Effector CD8-positive, alpha-beta T cell (primary cell): Measurements from ENCODE around the gene GNAS.
"Not testable (repeated sequence)": the region's sequence is repeated elsewhere in the genome, so short reads cannot be mapped to it uniquely, and the experiment has no call there.

Source experiments
- DNase-seq: peaks from one replicate; lab custom pipeline; 2025; lab: John Stamatoyannopoulos, UW

Gene GNAS

GRCh38 chr20:58828136-58828535, 24.4 kb upstream of the GNAS start:
- no peak for DNase-seq

DNA sequence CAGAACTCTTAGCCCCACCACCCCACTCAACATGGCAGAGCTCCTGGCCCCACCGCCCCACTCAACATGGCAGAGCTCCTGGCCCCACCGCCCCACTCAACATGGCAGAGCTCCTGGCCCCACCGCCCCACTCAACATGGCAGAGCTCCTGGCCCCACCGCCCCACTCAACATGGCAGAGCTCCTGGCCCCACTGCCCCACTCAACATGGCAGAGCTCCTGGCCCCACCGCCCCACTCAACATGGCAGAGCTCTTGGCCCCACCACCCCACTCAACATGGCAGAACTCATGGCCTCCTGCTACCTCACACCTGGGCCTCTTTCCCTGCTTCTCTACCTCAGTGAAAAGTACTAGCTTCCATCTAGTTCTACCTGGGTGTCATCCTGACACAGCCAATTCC, 23.7 kb upstream of the GNAS start:
- not testable (repeated sequence) for DNase-seq

DNA sequence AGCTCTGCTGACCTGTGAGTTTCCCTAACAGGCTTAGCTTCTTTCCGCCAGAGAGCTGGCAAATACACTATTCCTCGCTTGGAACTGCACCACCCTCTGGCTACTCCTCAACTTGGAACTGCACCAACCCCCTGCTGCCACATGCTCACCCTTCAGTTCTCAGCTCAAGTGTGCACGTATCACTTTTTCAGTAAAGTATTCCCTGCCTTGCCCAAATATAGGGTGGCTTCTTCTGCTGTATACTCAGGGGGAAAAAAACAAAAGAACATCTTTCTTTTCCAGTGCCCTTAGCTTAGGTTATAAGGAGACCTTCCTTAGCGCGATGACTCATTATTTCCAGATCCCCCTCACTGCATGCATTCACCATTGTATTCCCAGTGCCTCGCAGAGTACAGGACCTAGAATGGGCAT, 23.0 kb upstream of the GNAS start:
- DNase-seq: no peak

DNA sequence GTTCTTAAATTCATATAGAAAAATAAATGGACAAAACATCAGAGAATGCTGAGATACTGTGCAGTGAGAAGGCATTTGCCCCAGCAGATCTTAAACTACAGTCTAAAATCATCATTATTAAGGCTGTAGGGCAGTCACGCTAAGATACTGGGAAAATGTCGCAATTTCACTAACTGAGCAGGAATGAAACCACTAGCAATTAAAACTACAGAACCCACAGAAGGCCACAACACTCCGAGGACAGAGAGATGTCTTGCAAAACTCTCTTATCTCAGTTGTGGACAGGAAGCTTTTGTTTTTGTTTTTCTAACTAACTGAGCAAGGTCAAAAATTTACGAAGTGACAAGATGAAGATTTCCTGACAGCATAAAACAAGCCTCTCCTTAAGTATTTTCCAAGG, 20.1 kb upstream of the GNAS start:
- no peak for DNase-seq

DNA sequence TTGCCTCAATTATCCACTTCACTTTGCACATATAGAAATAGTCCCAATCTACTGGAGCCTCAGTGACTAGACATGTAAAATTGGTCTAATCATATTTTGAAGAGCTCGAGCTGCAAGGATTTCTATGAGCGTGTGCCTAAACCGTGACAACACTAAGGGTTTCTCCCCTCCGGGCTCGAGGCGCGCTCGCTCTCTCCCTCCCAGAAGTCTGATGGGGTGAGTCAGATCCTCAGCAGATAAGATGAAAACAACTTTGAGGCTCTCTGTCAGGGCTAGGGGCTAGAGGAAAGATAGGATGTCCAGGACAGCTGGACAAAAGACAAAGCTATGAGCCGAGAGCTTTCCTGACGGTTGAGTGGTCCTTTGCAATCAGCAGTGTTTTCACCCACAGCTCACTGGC, 18.6 kb upstream of the GNAS start:
- no peak for DNase-seq

GRCh38 chr20:58835231-58835630, 17.3 kb upstream of the GNAS start:
- DNase-seq: no peak

DNA sequence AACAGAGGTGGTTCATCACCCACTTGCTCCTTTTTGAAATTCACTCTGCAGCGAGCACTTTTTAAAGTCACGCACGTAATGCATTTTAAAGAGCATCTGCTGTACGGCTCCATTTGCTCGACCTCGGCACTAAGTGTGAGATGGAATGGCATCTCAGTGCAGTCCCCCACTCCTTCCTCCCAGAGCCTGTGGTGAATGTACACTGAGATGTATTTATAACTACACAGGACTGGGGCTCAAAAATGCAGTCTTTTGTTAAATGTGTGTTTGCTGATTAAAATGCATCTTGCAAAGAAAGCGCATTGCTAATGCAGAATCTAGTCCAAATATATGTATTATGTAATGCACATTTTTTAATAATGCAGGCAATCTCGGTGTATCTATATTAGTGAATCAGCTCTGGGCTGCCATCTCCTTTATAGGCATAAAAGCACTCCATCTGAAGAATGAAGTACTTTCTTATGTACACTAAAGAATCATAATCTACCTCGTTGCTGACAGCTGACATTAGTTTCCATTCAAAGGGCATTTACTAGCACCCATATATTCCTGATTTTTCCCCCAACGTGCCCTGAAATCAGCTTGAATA, 15.8 kb upstream of the GNAS start:
- DNase-seq: no peak

DNA sequence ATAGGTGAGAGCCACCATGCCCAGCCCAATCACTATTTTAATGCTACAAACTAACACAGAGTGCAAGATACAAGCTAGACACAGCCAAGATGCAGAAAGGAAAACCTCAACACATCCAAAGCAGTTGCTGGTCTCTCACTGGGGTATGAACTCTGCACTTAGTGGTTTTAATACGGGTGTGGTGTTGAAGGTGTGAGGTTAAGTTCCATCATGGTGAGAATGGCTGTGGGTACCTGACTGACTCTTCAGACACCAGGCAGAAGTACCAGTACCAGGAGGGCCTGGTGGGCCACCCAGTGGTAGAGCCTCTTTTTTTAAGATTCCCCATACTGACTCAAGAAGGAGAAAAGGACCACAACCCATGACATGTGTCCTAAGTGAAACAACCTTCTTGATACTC, 14.8 kb upstream of the GNAS start:
- DNase-seq: no peak

GRCh38 chr20:58838174-58838573, 14.3 kb upstream of the GNAS start:
- no peak for DNase-seq

DNA sequence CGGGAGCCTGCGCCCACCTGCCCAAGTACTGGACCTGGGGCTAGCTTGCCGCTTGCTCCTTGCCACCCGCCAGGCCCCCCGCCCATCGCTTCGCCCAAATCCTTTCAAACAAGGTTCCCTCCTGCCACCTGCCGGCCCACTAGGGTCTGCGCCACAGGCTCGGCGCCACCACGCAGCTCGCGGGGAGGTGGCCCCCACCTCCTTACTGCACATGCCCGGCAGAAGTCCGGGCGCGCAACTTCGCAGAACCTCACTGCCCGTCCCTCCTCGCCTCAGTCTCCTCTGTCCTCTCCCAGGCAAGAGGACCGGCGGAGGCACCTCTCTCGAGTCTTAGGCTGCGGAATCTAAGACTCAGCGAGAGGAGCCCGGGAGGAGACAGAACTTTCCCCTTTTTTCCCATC, 13.0 kb upstream of the GNAS start:
- DNase-seq: peak; percentile 8

DNA sequence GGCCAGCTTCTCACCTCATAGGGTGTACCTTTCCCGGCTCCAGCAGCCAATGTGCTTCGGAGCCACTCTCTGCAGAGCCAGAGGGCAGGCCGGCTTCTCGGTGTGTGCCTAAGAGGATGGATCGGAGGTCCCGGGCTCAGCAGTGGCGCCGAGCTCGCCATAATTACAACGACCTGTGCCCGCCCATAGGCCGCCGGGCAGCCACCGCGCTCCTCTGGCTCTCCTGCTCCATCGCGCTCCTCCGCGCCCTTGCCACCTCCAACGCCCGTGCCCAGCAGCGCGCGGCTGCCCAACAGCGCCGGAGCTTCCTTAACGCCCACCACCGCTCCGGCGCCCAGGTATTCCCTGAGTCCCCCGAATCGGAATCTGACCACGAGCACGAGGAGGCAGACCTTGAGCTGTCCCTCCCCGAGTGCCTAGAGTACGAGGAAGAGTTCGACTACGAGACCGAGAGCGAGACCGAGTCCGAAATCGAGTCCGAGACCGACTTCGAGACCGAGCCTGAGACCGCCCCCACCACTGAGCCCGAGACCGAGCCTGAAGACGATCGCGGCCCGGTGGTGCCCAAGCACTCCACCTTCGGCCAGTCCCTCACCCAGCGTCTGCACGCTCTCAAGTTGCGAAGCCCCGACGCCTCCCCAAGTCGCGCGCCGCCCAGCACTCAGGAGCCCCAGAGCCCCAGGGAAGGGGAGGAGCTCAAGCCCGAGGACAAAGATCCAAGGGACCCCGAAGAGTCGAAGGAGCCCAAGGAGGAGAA, 12.3 kb upstream of the GNAS start:
- no peak for DNase-seq

DNA sequence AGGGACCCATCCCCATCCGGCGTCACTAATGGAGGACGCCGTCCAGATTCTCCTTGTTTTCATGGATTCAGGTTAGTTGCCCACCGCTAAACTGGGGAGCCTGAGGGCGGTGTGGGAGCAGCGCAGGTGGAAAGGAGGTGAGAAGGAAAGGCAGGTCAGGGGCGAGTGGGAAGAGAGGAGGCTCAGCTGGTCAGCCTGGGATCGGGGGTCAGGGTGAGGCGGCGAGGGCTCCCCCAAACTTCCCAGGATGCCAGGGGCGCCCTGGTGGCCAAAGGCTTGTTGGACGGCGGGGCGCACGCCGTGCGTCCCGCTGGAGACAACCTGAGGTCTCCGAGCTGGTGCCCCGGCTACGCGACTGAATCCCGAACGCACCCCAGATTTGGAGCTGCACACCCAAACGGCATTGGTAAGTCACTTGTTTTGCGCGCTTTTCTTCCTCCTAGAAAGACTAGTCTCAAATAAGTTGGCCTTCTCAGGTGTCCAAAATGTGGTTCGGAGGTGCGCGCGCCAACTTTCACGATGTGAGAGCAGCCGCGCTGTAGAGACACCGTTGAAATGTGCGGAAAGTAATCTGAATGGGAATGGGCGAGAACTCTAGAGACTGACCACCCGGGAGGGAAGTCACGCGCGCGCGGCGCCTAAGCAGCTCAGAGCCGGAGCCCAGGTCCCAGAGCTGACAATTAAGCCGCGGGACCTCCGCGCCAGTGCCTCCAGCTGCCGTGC, 11.5 kb upstream of the GNAS start:
- no peak for DNase-seq

DNA sequence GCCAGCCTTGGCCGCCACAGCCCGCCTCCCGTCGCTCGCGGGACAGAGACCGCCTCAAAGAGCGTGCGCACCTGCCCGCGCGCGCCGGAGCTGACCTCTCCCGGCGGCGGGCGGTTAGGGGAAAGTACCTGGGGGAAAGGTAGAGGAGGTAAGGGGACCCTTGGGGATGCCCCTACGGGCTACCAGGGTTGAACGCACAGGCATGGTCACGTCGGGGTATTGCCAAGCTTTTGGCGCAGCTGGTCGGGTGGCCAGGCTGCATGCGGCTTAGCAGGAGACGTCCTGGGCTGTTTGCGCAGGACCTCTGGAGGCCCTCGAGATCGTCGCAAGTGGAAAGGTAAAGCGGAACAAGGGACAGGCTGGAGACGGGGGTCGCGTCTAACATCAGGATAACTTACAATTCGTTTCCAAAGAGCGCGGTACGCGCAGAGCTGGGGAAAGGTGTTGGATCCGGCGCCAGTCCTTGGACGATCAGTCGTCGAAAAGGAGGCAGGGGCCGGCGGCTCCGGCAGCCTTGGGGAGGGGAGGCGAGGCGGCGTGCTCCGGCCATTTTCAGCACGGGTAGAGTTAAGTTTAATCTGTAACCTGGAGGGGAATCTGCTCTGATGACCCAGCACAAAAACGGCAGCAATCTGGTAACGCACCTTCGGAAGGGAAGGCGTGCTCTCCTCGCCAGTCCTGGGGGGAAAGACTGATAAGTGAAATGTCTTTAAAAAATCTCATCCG, 10.8 kb upstream of the GNAS start:
- DNase-seq: no peak

DNA sequence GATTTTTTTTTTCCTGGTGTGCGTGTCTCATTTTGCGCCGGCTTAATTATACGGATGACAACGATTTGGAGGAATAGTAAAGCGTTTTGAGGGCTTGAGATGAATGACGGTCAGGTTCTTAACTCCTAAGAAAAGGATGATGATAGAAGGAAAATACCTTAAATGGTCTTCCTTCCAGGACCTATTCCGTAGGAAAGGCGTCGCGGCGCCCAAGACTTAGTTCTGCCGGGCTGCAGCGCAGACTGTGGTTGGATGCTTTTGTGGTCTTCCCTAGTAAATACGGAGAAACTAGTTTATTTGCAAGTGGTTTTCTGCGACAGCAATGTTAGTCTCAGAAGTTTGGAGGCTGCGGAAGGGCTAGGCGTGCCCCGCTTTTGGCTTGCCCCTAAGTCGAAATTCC, 10.2 kb upstream of the GNAS start:
- no peak for DNase-seq

DNA sequence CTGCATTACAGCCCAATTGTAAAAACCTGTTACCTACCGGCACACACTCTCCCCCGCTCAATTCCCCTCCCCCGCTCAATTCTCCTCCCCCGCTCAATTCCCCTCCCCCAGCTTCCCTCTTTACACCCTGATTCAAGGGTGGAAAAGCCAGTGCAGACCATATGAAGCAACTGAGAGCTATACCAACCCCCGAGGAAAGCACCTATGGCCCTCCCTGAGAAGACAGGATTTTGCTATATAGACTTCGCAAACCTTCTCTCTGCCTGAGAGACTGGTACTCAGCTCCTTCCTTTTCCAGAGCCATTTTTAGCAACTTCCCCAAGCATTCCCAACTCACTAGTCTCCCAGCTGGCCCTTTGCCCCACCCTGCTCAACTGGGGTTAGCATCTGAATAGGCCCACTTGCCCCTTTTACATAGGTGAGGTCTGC, 9.4 kb upstream of the GNAS start:
- no peak for DNase-seq

DNA sequence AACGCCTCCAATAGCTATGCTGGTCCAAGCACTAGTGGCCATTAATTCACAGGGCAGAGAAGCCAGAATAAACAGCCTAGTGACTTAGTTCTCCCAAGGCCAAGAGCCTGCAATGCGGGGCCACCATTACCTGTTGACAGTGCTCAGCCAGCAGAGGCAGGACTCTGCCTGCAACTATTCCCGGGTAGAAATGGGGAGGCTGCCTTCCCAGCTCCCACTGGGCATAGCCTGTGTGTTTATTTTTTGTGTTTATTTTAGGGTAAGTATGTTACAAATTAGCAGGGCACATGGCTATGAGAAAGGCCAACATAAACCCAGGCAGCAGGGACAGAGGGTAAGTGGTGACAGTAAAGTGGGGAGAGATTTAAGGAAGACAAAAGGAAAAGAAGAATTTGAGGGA, 6.8 kb upstream of the GNAS start:
- DNase-seq: no peak

- no peak for DNase-seq
These were observed 5.1 kb upstream of the GNAS start for GRCh38 chr20:58847463-58847862.

DNA sequence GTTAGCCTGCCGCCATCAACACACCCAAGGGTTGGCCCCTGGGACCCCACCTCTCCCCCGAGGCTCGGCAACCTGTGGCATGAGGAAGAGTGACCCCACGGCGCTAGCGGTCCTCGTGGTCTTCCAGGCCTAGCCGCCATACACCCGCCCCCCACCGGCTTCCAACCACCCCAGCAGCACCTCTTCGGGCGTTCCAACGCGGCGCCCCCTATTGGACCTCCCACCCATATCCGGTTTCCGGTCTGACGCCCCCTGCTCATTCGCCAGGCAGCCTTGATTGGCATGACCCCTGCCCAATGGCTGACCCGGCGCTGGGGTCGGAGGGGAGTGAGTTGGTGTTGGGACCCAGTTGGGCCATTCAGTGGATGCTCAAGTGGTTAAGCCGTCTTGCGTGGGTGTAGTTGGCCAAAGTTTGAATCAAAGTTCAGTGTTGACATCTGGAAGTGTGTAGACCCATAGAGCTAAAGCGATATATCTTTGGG, 1.8 kb upstream of the GNAS start, which contains the start of gene GNAS-AS1:
Gene GNAS-AS1, minus strand, starts transcription at position 210 of the 482 bp plus-strand sequence.
- DNase-seq: peak; percentile 75

- DNase-seq: no peak
These were observed 1.1 kb upstream of the GNAS start for GRCh38 chr20:58851221-58851968.

- DNase-seq: no peak
These were observed 502 bp upstream of the GNAS start for GRCh38 chr20:58851969-58852458.

- no peak for DNase-seq
These were observed 950 bp downstream of the GNAS start for GRCh38 chr20:58853466-58853865.
